ENCODE data around the gene PRKN. TPM values are rescaled to one million over a fixed set of nuclear protein-coding genes. Genes with fewer than 3 reads are reported as not detected.

Gene PRKN
- total and polyA plus RNA-seq, 2 experiments from 2014 or later, result 0.10 to 0.84 TPM

DNA sequence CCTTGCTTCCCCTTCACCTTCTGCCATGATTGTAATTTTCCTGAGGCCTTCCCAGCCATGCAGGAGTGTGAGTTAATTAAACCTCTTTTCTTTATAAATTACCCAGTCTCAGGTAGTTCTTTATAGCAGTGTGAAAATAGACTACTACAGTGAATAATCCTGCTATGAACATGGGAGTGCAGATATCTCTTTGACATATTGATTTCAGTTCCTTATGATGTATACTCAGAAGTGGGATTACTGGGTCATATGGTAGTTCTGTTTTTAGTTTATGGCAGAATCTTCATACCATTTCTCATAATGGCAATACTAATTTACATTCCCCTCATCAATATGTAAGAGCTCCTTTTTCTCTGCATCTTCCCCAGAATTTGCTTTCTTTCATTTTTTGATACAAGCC lies 26.2 kb upstream of the PRKN start (continued):
- no peak for TF ChIP-seq EZH2 (IDR thresholded peaks at IDR 0.05; ENCODE audit: low read depth, unreplicated experiment)
- TF ChIP-seq, protein P1, sequence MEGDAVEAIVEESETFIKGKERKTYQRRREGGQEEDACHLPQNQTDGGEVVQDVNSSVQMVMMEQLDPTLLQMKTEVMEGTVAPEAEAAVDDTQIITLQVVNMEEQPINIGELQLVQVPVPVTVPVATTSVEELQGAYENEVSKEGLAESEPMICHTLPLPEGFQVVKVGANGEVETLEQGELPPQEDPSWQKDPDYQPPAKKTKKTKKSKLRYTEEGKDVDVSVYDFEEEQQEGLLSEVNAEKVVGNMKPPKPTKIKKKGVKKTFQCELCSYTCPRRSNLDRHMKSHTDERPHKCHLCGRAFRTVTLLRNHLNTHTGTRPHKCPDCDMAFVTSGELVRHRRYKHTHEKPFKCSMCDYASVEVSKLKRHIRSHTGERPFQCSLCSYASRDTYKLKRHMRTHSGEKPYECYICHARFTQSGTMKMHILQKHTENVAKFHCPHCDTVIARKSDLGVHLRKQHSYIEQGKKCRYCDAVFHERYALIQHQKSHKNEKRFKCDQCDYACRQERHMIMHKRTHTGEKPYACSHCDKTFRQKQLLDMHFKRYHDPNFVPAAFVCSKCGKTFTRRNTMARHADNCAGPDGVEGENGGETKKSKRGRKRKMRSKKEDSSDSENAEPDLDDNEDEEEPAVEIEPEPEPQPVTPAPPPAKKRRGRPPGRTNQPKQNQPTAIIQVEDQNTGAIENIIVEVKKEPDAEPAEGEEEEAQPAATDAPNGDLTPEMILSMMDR (conservative IDR thresholded peaks at IDR 0.05; ENCODE audit: low read depth in 2 of 2), result no peak

DNA sequence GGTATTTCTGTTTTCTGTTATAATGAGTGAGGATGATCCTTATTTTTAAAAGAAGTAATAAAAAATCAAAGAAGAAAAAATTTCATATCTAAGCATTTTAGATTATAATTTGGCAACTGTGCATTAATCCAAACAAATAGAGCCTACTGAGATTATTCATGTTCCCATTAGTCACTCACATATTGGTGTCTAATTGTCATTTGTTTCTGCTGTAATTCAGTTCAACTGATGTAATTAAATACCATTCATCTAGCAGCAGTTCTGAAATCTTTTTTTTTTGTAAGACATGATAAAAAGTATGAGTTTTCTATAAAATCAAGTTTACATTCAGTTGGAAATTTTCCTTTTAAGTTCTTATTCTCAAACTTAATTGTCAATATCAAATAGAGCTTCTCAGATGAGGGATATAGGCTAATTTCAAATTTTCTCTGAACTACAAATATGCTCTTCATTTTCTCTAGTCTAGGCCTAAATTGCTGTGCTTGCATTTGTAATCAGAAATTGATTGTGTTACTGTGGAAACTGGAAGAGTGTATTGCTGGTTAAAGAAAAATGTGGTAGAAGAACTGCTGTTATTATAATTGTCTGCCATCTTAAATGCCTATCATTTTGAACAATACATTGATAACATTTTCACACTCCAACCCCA lies 23.8 kb upstream of the PRKN start:
- H3K27me3 Mint-ChIP-seq (ENCODE audit: insufficient read depth, low read depth, poor library complexity), result no peaks in the 10 kb centered on the region
- TF ChIP-seq ZNF114 (CRISPR knock-in tag; IDR thresholded peaks at IDR 0.05), result no peak
- no peaks in the 10 kb centered on the region for H3K27me3 ChIP-seq (ENCODE audit: insufficient read depth)
- no peaks in the 10 kb centered on the region for H4K20me1 ChIP-seq (replicated peaks; ENCODE audit: insufficient read depth)
- H3K4me2 ChIP-seq, result no peak overlapping the region
- no peaks in the 10 kb centered on the region for H3F3A ChIP-seq (replicated peaks; ENCODE audit: low read depth)
- ATAC-seq, result no peak
- no peak overlapping the region for H3K4me3 Mint-ChIP-seq
- H2AFZ ChIP-seq, result no peak overlapping the region
- H3K79me2 ChIP-seq (replicated peaks; ENCODE audit: insufficient read depth), result no peaks in the 10 kb centered on the region
- no peaks in the 10 kb centered on the region for H3K9me3 Mint-ChIP-seq
- H3K4me3 ChIP-seq, result no peak overlapping the region
- no peaks in the 10 kb centered on the region for H3K9me2 ChIP-seq (ENCODE audit: insufficient read depth)
- 0 out of 3 replicates have a peak, but pooled peaks cover 3% of the 10 kb centered on the region for H3K4me1 Mint-ChIP-seq
- H3K4me1 ChIP-seq (ENCODE audit: insufficient read depth), result no peaks in the 10 kb centered on the region
- DNase-seq (ENCODE audit: low spot score), result no peak
- H3K27ac ChIP-seq (ENCODE audit: low read depth), result no peak overlapping the region
- no peaks in the 10 kb centered on the region for H3K36me3 ChIP-seq (ENCODE audit: insufficient read depth)
- no peaks in the 10 kb centered on the region for H3K36me3 Mint-ChIP-seq (ENCODE audit: low read depth)
- no peak overlapping the region for H3K27ac Mint-ChIP-seq

DNA sequence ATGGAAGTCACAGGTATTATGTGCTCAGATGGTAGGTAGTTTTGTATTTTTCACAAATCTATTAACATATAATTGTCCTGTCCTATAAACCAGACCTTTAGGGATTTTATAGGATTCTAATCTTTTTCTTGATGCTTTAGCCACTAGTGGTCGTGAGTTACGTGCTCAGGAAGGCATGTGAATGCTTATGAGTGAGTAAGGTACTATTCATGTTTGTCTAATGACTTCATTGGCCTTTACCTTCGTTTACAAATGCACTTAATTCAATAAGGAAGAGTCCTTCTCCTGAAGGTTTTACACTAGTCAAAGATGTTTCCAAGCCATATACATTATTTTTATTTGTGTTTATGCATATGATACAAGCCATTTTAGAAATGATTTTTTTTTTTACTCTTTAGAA lies 23.2 kb upstream of the PRKN start:
- Histone ChIP-seq H4K20me1 (replicated peaks; ENCODE audit: insufficient read depth) (no peaks in the 10 kb centered on the region), H3K4me3 (no peak overlapping the region), H3K4me1 (ENCODE audit: insufficient read depth) (no peaks in the 10 kb centered on the region), H3K36me3 (ENCODE audit: insufficient read depth) (no peaks in the 10 kb centered on the region), H3F3A (replicated peaks; ENCODE audit: low read depth) (no peaks in the 10 kb centered on the region), H2AFZ (no peak overlapping the region), H3K27ac (ENCODE audit: low read depth) (no peak overlapping the region), H3K27me3 (ENCODE audit: insufficient read depth) (no peaks in the 10 kb centered on the region), H3K9me2 (ENCODE audit: insufficient read depth) (no peaks in the 10 kb centered on the region), H3K4me2 (no peak overlapping the region), H3K79me2 (replicated peaks; ENCODE audit: insufficient read depth) (no peaks in the 10 kb centered on the region)
- no peaks in the 10 kb centered on the region for H3K9me3 Mint-ChIP-seq
- no peaks in the 10 kb centered on the region for H3K36me3 Mint-ChIP-seq (ENCODE audit: low read depth)
- ATAC-seq, result no peak
- H3K27me3 Mint-ChIP-seq (ENCODE audit: insufficient read depth, low read depth, poor library complexity), result no peaks in the 10 kb centered on the region
- no peak overlapping the region for H3K27ac Mint-ChIP-seq
- no peak for DNase-seq (ENCODE audit: low spot score)
- H3K4me1 Mint-ChIP-seq, result 0 out of 3 replicates have a peak, but pooled peaks cover 3% of the 10 kb centered on the region
- H3K4me3 Mint-ChIP-seq, result no peak overlapping the region
- TF ChIP-seq EZH2phosphoT487 (IDR thresholded peaks at IDR 0.05; ENCODE audit: unreplicated experiment) (no peak), CREB1 (CRISPR knock-in tag; IDR thresholded peaks at IDR 0.05; ENCODE audit: low read depth) (no peak), ZNF331 (CRISPR knock-in tag; IDR thresholded peaks at IDR 0.05; ENCODE audit: low read depth) (no peak)
- TF ChIP-seq, protein P2, sequence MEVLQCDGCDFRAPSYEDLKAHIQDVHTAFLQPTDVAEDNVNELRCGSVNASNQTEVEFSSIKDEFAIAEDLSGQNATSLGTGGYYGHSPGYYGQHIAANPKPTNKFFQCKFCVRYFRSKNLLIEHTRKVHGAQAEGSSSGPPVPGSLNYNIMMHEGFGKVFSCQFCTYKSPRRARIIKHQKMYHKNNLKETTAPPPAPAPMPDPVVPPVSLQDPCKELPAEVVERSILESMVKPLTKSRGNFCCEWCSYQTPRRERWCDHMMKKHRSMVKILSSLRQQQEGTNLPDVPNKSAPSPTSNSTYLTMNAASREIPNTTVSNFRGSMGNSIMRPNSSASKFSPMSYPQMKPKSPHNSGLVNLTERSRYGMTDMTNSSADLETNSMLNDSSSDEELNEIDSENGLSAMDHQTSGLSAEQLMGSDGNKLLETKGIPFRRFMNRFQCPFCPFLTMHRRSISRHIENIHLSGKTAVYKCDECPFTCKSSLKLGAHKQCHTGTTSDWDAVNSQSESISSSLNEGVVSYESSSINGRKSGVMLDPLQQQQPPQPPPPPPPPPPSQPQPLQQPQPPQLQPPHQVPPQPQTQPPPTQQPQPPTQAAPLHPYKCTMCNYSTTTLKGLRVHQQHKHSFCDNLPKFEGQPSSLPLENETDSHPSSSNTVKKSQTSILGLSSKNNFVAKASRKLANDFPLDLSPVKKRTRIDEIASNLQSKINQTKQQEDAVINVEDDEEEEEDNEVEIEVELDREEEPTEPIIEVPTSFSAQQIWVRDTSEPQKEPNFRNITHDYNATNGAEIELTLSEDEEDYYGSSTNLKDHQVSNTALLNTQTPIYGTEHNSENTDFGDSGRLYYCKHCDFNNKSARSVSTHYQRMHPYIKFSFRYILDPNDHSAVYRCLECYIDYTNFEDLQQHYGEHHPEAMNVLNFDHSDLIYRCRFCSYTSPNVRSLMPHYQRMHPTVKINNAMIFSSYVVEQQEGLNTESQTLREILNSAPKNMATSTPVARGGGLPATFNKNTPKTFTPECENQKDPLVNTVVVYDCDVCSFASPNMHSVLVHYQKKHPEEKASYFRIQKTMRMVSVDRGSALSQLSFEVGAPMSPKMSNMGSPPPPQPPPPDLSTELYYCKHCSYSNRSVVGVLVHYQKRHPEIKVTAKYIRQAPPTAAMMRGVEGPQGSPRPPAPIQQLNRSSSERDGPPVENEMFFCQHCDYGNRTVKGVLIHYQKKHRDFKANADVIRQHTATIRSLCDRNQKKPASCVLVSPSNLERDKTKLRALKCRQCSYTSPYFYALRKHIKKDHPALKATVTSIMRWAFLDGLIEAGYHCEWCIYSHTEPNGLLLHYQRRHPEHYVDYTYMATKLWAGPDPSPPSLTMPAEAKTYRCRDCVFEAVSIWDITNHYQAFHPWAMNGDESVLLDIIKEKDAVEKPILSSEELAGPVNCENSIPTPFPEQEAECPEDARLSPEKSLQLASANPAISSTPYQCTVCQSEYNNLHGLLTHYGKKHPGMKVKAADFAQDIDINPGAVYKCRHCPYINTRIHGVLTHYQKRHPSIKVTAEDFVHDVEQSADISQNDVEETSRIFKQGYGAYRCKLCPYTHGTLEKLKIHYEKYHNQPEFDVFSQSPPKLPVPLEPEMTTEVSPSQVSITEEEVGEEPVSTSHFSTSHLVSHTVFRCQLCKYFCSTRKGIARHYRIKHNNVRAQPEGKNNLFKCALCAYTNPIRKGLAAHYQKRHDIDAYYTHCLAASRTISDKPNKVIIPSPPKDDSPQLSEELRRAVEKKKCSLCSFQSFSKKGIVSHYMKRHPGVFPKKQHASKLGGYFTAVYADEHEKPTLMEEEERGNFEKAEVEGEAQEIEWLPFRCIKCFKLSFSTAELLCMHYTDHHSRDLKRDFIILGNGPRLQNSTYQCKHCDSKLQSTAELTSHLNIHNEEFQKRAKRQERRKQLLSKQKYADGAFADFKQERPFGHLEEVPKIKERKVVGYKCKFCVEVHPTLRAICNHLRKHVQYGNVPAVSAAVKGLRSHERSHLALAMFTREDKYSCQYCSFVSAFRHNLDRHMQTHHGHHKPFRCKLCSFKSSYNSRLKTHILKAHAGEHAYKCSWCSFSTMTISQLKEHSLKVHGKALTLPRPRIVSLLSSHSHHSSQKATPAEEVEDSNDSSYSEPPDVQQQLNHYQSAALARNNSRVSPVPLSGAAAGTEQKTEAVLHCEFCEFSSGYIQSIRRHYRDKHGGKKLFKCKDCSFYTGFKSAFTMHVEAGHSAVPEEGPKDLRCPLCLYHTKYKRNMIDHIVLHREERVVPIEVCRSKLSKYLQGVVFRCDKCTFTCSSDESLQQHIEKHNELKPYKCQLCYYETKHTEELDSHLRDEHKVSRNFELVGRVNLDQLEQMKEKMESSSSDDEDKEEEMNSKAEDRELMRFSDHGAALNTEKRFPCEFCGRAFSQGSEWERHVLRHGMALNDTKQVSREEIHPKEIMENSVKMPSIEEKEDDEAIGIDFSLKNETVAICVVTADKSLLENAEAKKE (CRISPR knock-in tag; IDR thresholded peaks at IDR 0.05), result no peak
- TF ChIP-seq, protein P3, sequence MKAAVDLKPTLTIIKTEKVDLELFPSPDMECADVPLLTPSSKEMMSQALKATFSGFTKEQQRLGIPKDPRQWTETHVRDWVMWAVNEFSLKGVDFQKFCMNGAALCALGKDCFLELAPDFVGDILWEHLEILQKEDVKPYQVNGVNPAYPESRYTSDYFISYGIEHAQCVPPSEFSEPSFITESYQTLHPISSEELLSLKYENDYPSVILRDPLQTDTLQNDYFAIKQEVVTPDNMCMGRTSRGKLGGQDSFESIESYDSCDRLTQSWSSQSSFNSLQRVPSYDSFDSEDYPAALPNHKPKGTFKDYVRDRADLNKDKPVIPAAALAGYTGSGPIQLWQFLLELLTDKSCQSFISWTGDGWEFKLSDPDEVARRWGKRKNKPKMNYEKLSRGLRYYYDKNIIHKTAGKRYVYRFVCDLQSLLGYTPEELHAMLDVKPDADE (IDR thresholded peaks at IDR 0.05), result no peak

Data from GM23338 (cell line).